ENCODE results near the gene GPC5.

DNA sequence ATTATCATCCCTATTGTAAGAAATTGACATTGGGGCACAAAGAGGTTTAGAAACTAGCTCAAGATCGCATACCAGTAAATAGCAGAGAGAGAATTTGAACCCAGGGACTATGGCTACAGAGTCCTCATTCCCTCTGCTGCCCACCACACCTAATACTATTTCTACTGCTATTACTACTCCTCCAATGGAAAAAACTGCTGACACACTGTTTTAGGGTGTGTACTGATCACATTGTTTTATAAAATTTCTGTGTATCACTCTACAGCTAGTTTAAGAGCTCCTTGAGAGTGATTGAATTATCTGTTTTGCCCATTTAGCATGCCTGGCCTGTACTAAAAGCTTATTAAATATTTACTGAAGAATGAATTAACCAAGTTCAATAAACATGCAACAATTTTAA lies 552.4 kb downstream of the GPC5 start:
- TF ChIP-seq POLR2A (IDR thresholded peaks at IDR 0.05; ENCODE audit: low read depth, low read length) = no peak
- no peak for TF ChIP-seq CTCF (IDR thresholded peaks at IDR 0.05; ENCODE audit: extremely low read depth in 1 of 2, insufficient read depth in 1 of 2, low read depth in 1 of 2, low read length in 2 of 2)
- no peak for TF ChIP-seq POLR2AphosphoS5 (IDR thresholded peaks at IDR 0.05; ENCODE audit: insufficient read depth, low read depth, low read length)
- TF ChIP-seq EZH2 (IDR thresholded peaks at IDR 0.05; ENCODE audit: borderline replicate concordance, low read depth, low read length, severe bottlenecking) = no peak
- no peak for TF ChIP-seq JUN (IDR thresholded peaks at IDR 0.05; ENCODE audit: borderline replicate concordance, insufficient read depth, insufficient read length, low read depth)
- no peak for TF ChIP-seq MYC (IDR thresholded peaks at IDR 0.05; ENCODE audit: low read depth, low read length)

Data from endothelial cell of umbilical vein (primary cell).